ENCODE results near the gene EPB42. TPM values are rescaled to one million over a fixed set of nuclear protein-coding genes. Genes with fewer than 3 reads are reported as not detected.

Gene EPB42
- total and polyA plus RNA-seq, 9 donors = 0.43 to 2.5 (median 0.66) TPM; not detected in 6

- no peaks in the 10 kb centered on the region for H3K36me3 ChIP-seq
- H3K9me3 ChIP-seq = no peaks in the 10 kb centered on the region
- no peaks in the 10 kb centered on the region for H3K27me3 ChIP-seq
- intact Hi-C loops (cut with DNase I) = no loop called here
- TF ChIP-seq CTCF (IDR thresholded peaks at IDR 0.05) (no peak), EP300 (IDR thresholded peaks at IDR 0.05) (no peak), POLR2A (IDR thresholded peaks at IDR 0.05) (no peak)
- no peak overlapping the region for H3K4me3 ChIP-seq
- no peaks in the 10 kb centered on the region for H3K4me1 ChIP-seq (ENCODE audit: insufficient read depth)
- WGBS, 3 donors = 67 to 76% (median 72%) methylated on average over 6 of the region's 6 CpGs
- no peak for DNase-seq
- no peak overlapping the region for H3K27ac ChIP-seq
Observed at GRCh38 chr15:43246261-43246774, 25.5 kb upstream of the EPB42 start.

- no peaks in the 10 kb centered on the region for H3K4me1 ChIP-seq (ENCODE audit: insufficient read depth)
- no peaks in the 10 kb centered on the region for H3K9me3 ChIP-seq
- H3K36me3 ChIP-seq = no peaks in the 10 kb centered on the region
- TF ChIP-seq EP300 (IDR thresholded peaks at IDR 0.05) (no peak), CTCF (IDR thresholded peaks at IDR 0.05) (no peak), POLR2A (IDR thresholded peaks at IDR 0.05) (no peak)
- 79 to 91% (median 83%) methylated on average over 4 of the region's 4 CpGs for WGBS, 3 donors
- H3K27me3 ChIP-seq = no peaks in the 10 kb centered on the region
- H3K4me3 ChIP-seq = no peak overlapping the region
- intact Hi-C loops (cut with DNase I) = no loop called here
- DNase-seq = no peak
- no peak overlapping the region for H3K27ac ChIP-seq
Observed at GRCh38 chr15:43244092-43244491, 23.3 kb upstream of the EPB42 start.

- 91 to 94% (median 94%) methylated on average over 2 of the region's 2 CpGs for WGBS, 3 donors
- no peak overlapping the region for H3K4me3 ChIP-seq
- H3K9me3 ChIP-seq = no peaks in the 10 kb centered on the region
- intact Hi-C loops (cut with DNase I) = no loop called here
- no peak overlapping the region for H3K27ac ChIP-seq
- H3K27me3 ChIP-seq = no peaks in the 10 kb centered on the region
- TF ChIP-seq EP300 (IDR thresholded peaks at IDR 0.05) (no peak), CTCF (IDR thresholded peaks at IDR 0.05) (no peak), POLR2A (IDR thresholded peaks at IDR 0.05) (no peak)
- H3K36me3 ChIP-seq = no peaks in the 10 kb centered on the region
- no peaks in the 10 kb centered on the region for H3K4me1 ChIP-seq (ENCODE audit: insufficient read depth)
- DNase-seq = no peak
Observed at GRCh38 chr15:43243020-43243645, 22.3 kb upstream of the EPB42 start.

GRCh38 chr15:43242616-43243015, 21.8 kb upstream of the EPB42 start:
- TF ChIP-seq CTCF (IDR thresholded peaks at IDR 0.05) = no peak
- no peak for TF ChIP-seq POLR2A (IDR thresholded peaks at IDR 0.05)
- no peak for TF ChIP-seq EP300 (IDR thresholded peaks at IDR 0.05)
- Histone ChIP-seq H3K36me3 (no peaks in the 10 kb centered on the region), H3K4me3 (no peak overlapping the region), H3K27me3 (no peaks in the 10 kb centered on the region), H3K27ac (no peak overlapping the region), H3K9me3 (no peaks in the 10 kb centered on the region), H3K4me1 (ENCODE audit: insufficient read depth) (no peaks in the 10 kb centered on the region)
- no peak for DNase-seq
- 60 to 74% (median 68%) methylated on average over 5 of the region's 5 CpGs for WGBS, 3 donors
- intact Hi-C loops (cut with DNase I) = no loop called here
